Small intestine (tissue), 7 donors: ENCODE results near the gene ANKMY1. TPM values are rescaled to one million over a fixed set of nuclear protein-coding genes. Genes with fewer than 3 reads are reported as not detected.

Source experiments
- DNase-seq, 2 donors: peaks; one replicate each; pipeline versions ENCODE4 v3.0.0 to v3.0.0-alpha.2; 2013
- FAIRE-seq: peaks from 2 replicates; lab custom pipeline; 2012; peaks lifted over from hg19 to GRCh38; lab: Jason Lieb, UNC
- H3K27ac ChIP-seq, 3 donors: one replicate each; pipeline ENCODE4 v1.5.1; 2013; ENCODE audit warnings: low read length in 2 of 3, mild to moderate bottlenecking in 2 of 3, control low read depth in 1 of 3, inconsistent platforms in 1 of 3, low read depth in 1 of 3, moderate library complexity in 1 of 3
- H3K27me3 ChIP-seq, 3 donors: one replicate each; pipeline ENCODE4 v1.6.1; 2013; ENCODE audit warnings: low read length in 3 of 3, inconsistent platforms in 1 of 3; ENCODE audit not compliant: control insufficient read depth in 3 of 3, insufficient read depth in 3 of 3
- H3K36me3 ChIP-seq, 3 donors: one replicate each; pipeline ENCODE4 v1.6.1; 2013; ENCODE audit warnings: low read length in 3 of 3, inconsistent platforms in 1 of 3, low read depth in 1 of 3, mild to moderate bottlenecking in 1 of 3, moderate library complexity in 1 of 3; ENCODE audit not compliant: control insufficient read depth in 3 of 3, insufficient read depth in 2 of 3
- H3K4me1 ChIP-seq, 3 donors: one replicate each; pipeline ENCODE4 v1.6.1; 2013; ENCODE audit warnings: low read length in 2 of 3, inconsistent platforms in 1 of 3, low read depth in 1 of 3, mild to moderate bottlenecking in 1 of 3, moderate library complexity in 1 of 3; ENCODE audit not compliant: control insufficient read depth in 3 of 3, insufficient read depth in 2 of 3
- H3K4me3 ChIP-seq, 3 donors: one replicate each; pipeline ENCODE4 v1.5.1; 2013; ENCODE audit warnings: low read length in 3 of 3, control low read depth in 1 of 3, inconsistent platforms in 1 of 3, low read depth in 1 of 3, mild to moderate bottlenecking in 1 of 3, moderate library complexity in 1 of 3
- H3K9me3 ChIP-seq, 2 donors: one replicate each; pipeline ENCODE4 v1.6.1; 2013; ENCODE audit warnings: low read depth in 1 of 2, low read length in 1 of 2; ENCODE audit not compliant: control insufficient read depth in 2 of 2, insufficient read depth in 1 of 2
- WGBS, 3 donors: extraction: QIAGEN DNeasy Blood & Tissue Kit; methylation state at CpG; one replicate each; pipeline ENCODE4 v1.1.7; 2013; 5-methylcytosine and 5-hydroxymethylcytosine counted together
- polyA plus RNA-seq, 4 donors: library from polyadenylated mRNA; stranded (reverse) in 3 of 4; unstranded in 1 of 4; fragments of 200-250 nt in 3 of 4; fragments of 120-200 nt in 1 of 4; gene quantifications; one replicate each; pipeline versions ENCODE4 v1.2.1 to v1.2.3, GENCODE V29; 2013
- donor health status: healthy with polysubstance abuse.
- donor health status: control.
- donor health status: control.
- donor health status: Bipolar disorder and iron deficiency.
- donor health status: healthy.

Gene ANKMY1
- polyA plus RNA-seq, 4 donors = 3.4 to 13.0 (median 5.9) TPM

GRCh38 chr2:240447934-240448333, 109.9 kb downstream of the ANKMY1 start:
- H3K36me3 ChIP-seq = peaks cover 0 to 2% (median 0%) of the 10 kb centered on the region in 3 donors
- FAIRE-seq (no peak), DNase-seq (no peak)
- no peak overlapping the region for H3K27ac ChIP-seq
- H3K4me3 ChIP-seq = no peak overlapping the region
- peaks cover 0 to 4% (median 0%) of the 10 kb centered on the region in 3 donors for H3K4me1 ChIP-seq
- no peaks in the 10 kb centered on the region for H3K9me3 ChIP-seq
- WGBS, 3 donors = 67 to 77% (median 74%) methylated on average over 14 to 15 of the region's 15 CpGs
- peaks cover 0 to 21% (median 8%) of the 10 kb centered on the region in 3 donors for H3K27me3 ChIP-seq

- no peak overlapping the region for H3K4me3 ChIP-seq
- FAIRE-seq = no peak
- 25 to 62% (median 53%) methylated on average over 22 of the region's 22 CpGs for WGBS, 3 donors
- no peak overlapping the region for H3K27ac ChIP-seq
- H3K27me3 ChIP-seq = peaks cover 0 to 20% (median 8%) of the 10 kb centered on the region in 3 donors
- H3K9me3 ChIP-seq = no peaks in the 10 kb centered on the region
- no peak for DNase-seq
- peaks cover 0 to 2% (median 0%) of the 10 kb centered on the region in 3 donors for H3K36me3 ChIP-seq
- peaks cover 0 to 4% (median 0%) of the 10 kb centered on the region in 3 donors for H3K4me1 ChIP-seq
Observed at GRCh38 chr2:240447331-240447730, 110.5 kb downstream of the ANKMY1 start.

- WGBS, 3 donors = 86 to 96% (median 92%) methylated on average over 8 to 12 of the region's 12 CpGs
- H3K4me3 ChIP-seq = no peak overlapping the region
- H3K27me3 ChIP-seq = peaks cover 0 to 14% (median 7%) of the 10 kb centered on the region in 3 donors
- H3K4me1 ChIP-seq = no peaks in the 10 kb centered on the region
- peaks cover 0 to 2% (median 0%) of the 10 kb centered on the region in 3 donors for H3K36me3 ChIP-seq
- no peaks in the 10 kb centered on the region for H3K9me3 ChIP-seq
- DNase-seq (no peak), FAIRE-seq (no peak)
- H3K27ac ChIP-seq = no peak overlapping the region
Observed at GRCh38 chr2:240446664-240447175, 111.1 kb downstream of the ANKMY1 start.

DNA sequence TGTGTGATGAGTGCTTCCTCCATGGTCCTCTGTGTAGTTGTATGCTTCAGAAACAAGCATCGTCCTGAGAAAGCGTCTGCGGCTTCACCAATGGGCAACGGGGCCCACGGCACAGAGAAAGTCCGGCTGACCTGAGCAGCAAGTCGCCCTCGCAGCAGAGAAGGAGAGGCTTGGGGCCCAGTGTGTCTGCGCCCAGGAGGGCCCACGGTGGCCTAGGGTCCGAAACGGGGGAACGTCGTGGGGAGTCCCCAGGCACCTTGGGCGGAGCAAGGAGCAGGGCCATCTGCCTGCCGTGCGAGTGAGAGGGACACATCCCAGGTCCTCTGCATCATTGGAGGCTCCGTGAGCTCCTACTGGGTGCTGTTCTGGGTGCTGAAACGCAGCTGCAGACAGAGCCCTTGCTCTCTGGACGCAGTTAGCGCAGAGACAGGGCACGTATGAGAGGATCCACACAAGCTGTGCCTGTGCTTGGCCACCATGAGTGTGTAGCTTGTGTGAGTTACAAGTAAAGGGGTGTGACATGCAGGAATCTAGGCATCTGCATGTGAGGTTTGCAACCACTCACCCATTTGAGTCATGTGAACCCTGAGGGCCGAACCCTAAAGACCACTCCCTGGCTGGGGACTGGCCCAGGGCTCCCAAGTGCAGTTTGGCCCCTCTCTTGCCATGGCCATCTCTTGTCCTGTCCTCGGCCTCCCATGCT, 111.7 kb downstream of the ANKMY1 start:
- Histone ChIP-seq H3K27me3 (peaks cover 0 to 8% (median 4%) of the 10 kb centered on the region in 3 donors), H3K27ac (no peak overlapping the region), H3K4me1 (no peaks in the 10 kb centered on the region), H3K9me3 (no peaks in the 10 kb centered on the region), H3K36me3 (peaks cover 0 to 2% (median 0%) of the 10 kb centered on the region in 3 donors), H3K4me3 (no peak overlapping the region)
- no peak for FAIRE-seq
- no peak for DNase-seq
- 77 to 89% (median 80%) methylated on average over 23 to 24 of the region's 24 CpGs for WGBS, 3 donors

GRCh38 chr2:240444464-240444863, 113.3 kb downstream of the ANKMY1 start:
- 91 to 93% (median 92%) methylated on average over 16 of the region's 16 CpGs for WGBS, 3 donors
- DNase-seq (no peak), FAIRE-seq (no peak)
- Histone ChIP-seq H3K27me3 (no peaks in the 10 kb centered on the region), H3K4me1 (no peaks in the 10 kb centered on the region), H3K9me3 (no peaks in the 10 kb centered on the region), H3K27ac (no peak overlapping the region), H3K36me3 (peaks cover 0 to 2% (median 0%) of the 10 kb centered on the region in 3 donors), H3K4me3 (no peak overlapping the region)

GRCh38 chr2:240443891-240444301, 113.9 kb downstream of the ANKMY1 start:
- Histone ChIP-seq H3K4me1 (no peaks in the 10 kb centered on the region), H3K27ac (no peak overlapping the region), H3K27me3 (no peaks in the 10 kb centered on the region), H3K36me3 (peaks cover 0 to 2% (median 0%) of the 10 kb centered on the region in 3 donors), H3K4me3 (no peak overlapping the region), H3K9me3 (no peaks in the 10 kb centered on the region)
- DNase-seq (no peak), FAIRE-seq (no peak)
- WGBS, 3 donors = 83 to 86% (median 86%) methylated on average over 9 to 17 of the region's 17 CpGs

GRCh38 chr2:240442891-240443715, 114.7 kb downstream of the ANKMY1 start:
- Histone ChIP-seq H3K4me3 (no peak overlapping the region), H3K27ac (no peak overlapping the region), H3K9me3 (no peaks in the 10 kb centered on the region), H3K27me3 (peaks cover 0 to 1% (median 0%) of the 10 kb centered on the region in 3 donors), H3K36me3 (peaks cover 0 to 2% (median 0%) of the 10 kb centered on the region in 3 donors), H3K4me1 (no peaks in the 10 kb centered on the region)
- 90 to 91% (median 90%) methylated on average over 24 to 25 of the region's 25 CpGs for WGBS, 3 donors
- DNase-seq (no peak), FAIRE-seq (no peak)

DNA sequence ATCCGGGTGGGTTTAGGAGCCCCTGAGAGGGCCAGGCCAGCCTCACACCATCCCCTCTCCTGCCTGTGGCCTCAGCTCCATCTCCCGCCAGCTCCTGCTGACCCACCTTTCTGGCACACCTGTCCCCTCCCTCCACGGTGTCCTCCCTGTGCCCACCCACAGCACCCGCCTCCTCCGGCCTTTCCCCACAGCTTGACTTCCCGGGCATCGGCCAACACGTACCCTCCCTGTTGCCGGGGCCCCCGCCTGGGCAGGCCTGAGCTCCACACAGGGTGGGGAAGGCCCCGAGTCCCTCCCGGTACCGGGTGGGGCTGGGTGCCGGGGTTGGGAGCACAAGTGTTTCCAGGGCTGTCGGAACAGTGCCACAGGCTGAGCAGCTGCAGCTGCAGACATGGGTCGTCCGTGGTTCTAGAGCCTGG, 115.8 kb downstream of the ANKMY1 start:
- DNase-seq (no peak), FAIRE-seq (no peak)
- H3K9me3 ChIP-seq = no peaks in the 10 kb centered on the region
- peaks cover 2 to 12% (median 7%) of the 10 kb centered on the region in 3 donors for H3K27me3 ChIP-seq
- no peak overlapping the region for H3K4me3 ChIP-seq
- 77 to 79% (median 78%) methylated on average over 16 to 17 of the region's 17 CpGs for WGBS, 3 donors
- H3K4me1 ChIP-seq = no peaks in the 10 kb centered on the region
- peaks cover 0 to 2% (median 0%) of the 10 kb centered on the region in 3 donors for H3K36me3 ChIP-seq
- no peak overlapping the region for H3K27ac ChIP-seq
